Suprapubic skin (tissue), 4 donors: Measurements from ENCODE around the gene SAMD1.

Experiments
- EP300 ChIP-seq: sonication (generic); formaldehyde crosslinking; IDR thresholded peaks from one replicate; pipeline ENCODE4 v1.6.1; 2017; ENCODE audit warnings: antibody characterized with exemption
- POLR2A ChIP-seq, 2 donors: fragments of 450-650 bp; IDR thresholded peaks; one replicate each; pipeline ENCODE4 v1.6.1; 2017; ENCODE audit warnings: antibody characterized with exemption in 2 of 2, mild to moderate bottlenecking in 2 of 2, moderate library complexity in 2 of 2
- POLR2AphosphoS5 ChIP-seq, 3 donors: sonication (generic); formaldehyde crosslinking; IDR thresholded peaks; one replicate each; pipeline ENCODE4 v1.6.1; 2017; ENCODE audit warnings: antibody characterized with exemption in 3 of 3
- TF ChIP-seq, protein P1 (sequence below), 2 donors: fragments of 200-600 bp in 1 of 2; fragments of 450-650 bp in 1 of 2; sonication (generic) in 1 of 2; IDR thresholded peaks; one replicate each; pipeline ENCODE4 v1.5.1; 2016 to 2019; ENCODE audit warnings: antibody characterized with exemption in 2 of 2, mild to moderate bottlenecking in 1 of 2, moderate library complexity in 1 of 2

GRCh38 chr19:14089412-14089661, 1.2 kb downstream of the SAMD1 start:
- TF ChIP-seq POLR2AphosphoS5 (IDR thresholded peaks at IDR 0.05), result no peak
- TF ChIP-seq, protein P1, sequence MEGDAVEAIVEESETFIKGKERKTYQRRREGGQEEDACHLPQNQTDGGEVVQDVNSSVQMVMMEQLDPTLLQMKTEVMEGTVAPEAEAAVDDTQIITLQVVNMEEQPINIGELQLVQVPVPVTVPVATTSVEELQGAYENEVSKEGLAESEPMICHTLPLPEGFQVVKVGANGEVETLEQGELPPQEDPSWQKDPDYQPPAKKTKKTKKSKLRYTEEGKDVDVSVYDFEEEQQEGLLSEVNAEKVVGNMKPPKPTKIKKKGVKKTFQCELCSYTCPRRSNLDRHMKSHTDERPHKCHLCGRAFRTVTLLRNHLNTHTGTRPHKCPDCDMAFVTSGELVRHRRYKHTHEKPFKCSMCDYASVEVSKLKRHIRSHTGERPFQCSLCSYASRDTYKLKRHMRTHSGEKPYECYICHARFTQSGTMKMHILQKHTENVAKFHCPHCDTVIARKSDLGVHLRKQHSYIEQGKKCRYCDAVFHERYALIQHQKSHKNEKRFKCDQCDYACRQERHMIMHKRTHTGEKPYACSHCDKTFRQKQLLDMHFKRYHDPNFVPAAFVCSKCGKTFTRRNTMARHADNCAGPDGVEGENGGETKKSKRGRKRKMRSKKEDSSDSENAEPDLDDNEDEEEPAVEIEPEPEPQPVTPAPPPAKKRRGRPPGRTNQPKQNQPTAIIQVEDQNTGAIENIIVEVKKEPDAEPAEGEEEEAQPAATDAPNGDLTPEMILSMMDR (IDR thresholded peaks at IDR 0.05), result no peak
- no peak for TF ChIP-seq EP300
- TF ChIP-seq POLR2A (IDR thresholded peaks at IDR 0.05), result no peak
